ENCODE data around the gene C4B. TPM values are rescaled to one million over a fixed set of nuclear protein-coding genes. Genes with fewer than 3 reads are reported as not detected.

Gene C4B
- total and polyA plus RNA-seq, 2 donors: 47.4 to 262 TPM

DNA sequence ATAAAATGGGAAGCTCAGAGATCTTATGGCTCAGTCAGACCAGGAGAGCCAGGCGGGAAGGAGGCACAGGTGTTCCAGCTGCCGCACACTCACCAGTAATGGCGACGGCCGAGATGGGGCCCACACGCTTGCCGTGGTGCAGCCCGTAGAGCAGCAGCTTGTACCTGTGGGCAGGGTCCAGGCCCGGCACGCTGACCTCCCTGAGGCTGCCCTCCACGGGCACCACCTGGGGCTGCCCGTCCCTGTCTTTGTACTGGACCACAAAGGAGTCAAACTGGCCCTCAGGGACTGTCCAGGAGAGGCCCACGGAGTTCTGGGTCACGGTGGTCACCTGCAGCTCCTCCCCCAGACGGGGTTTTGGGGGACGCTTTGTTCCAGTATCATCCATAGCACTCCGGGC, 54.9 kb downstream of the C4B start:
- Histone ChIP-seq H3K27ac (ENCODE audit: low read depth in 1 of 2, low read length in 1 of 2) (no peak overlapping the region), H3K36me3 (ENCODE audit: control insufficient read depth in 2 of 2, insufficient read depth in 2 of 2, low read length in 1 of 2) (no peaks in the 10 kb centered on the region), H3K27me3 (ENCODE audit: control insufficient read depth in 2 of 2, insufficient read depth in 1 of 2, low read length in 1 of 2) (peaks cover 0 to 11% of the 10 kb centered on the region in 2 donors), H3K9me3 (ENCODE audit: control insufficient read depth in 2 of 2, insufficient read depth in 1 of 2, low read length in 1 of 2) (no peaks in the 10 kb centered on the region), H3K4me1 (ENCODE audit: control insufficient read depth in 2 of 2, insufficient read depth in 2 of 2, low read length in 2 of 2) (no peaks in the 10 kb centered on the region), H3K4me3 (ENCODE audit: low read length in 2 of 2) (no peak overlapping the region)
- DNase-seq (ENCODE audit: low read depth in 6 of 9, low spot score in 9 of 9): no peak
- 96% methylated on average over 17 of the region's 17 CpGs for WGBS

DNA sequence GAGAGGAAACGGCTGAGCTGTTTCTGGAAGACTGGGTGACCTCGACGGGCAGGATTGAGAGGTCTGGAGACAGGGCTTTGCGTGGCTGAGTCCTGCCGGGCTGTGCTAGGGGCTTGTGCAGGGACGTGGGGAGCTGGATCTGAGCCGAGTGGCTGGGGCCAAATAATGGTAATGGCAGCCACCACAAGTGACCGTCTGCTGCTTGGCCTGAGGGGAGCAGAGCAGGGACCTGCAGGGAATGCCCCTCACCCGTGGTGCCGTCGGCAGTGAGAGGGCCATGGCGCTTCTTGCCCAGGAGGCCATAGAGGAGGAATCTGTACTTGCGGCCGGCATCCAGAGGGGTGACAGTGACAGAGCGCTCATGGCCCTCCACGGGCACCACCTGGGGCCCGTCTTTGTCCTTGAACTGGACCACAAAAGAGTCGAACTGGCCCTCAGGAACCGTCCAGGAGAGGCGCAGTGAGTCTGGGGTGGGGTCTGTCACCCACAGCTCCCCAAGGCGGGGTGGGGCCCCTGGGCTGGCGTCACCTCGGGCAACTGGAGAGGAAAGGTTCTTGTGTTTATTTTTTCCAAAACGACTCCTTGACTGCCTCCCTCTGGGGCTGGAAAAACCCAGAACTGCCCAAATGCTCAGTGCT, 55.4 kb downstream of the C4B start:
- 93% methylated on average over 24 of the region's 24 CpGs for WGBS
- H3K27ac ChIP-seq (ENCODE audit: low read depth in 1 of 2, low read length in 1 of 2): no peak overlapping the region
- H3K36me3 ChIP-seq (ENCODE audit: control insufficient read depth in 2 of 2, insufficient read depth in 2 of 2, low read length in 1 of 2): no peaks in the 10 kb centered on the region
- no peak for DNase-seq (ENCODE audit: low read depth in 6 of 9, low spot score in 9 of 9)
- no peaks in the 10 kb centered on the region for H3K4me1 ChIP-seq (ENCODE audit: control insufficient read depth in 2 of 2, insufficient read depth in 2 of 2, low read length in 2 of 2)
- no peak overlapping the region for H3K4me3 ChIP-seq (ENCODE audit: low read length in 2 of 2)
- no peaks in the 10 kb centered on the region for H3K9me3 ChIP-seq (ENCODE audit: control insufficient read depth in 2 of 2, insufficient read depth in 1 of 2, low read length in 1 of 2)
- peaks cover 0 to 11% of the 10 kb centered on the region in 2 donors for H3K27me3 ChIP-seq (ENCODE audit: control insufficient read depth in 2 of 2, insufficient read depth in 1 of 2, low read length in 1 of 2)

- no peak for DNase-seq (ENCODE audit: low read depth in 6 of 9, low spot score in 9 of 9)
- no peak overlapping the region for H3K27ac ChIP-seq (ENCODE audit: low read depth in 1 of 2, low read length in 1 of 2)
- H3K27me3 ChIP-seq (ENCODE audit: control insufficient read depth in 2 of 2, insufficient read depth in 1 of 2, low read length in 1 of 2): peaks cover 0 to 11% of the 10 kb centered on the region in 2 donors
- no peaks in the 10 kb centered on the region for H3K9me3 ChIP-seq (ENCODE audit: control insufficient read depth in 2 of 2, insufficient read depth in 1 of 2, low read length in 1 of 2)
- no peak overlapping the region for H3K4me3 ChIP-seq (ENCODE audit: low read length in 2 of 2)
- WGBS: 92% methylated on average over 16 of the region's 16 CpGs
- no peaks in the 10 kb centered on the region for H3K4me1 ChIP-seq (ENCODE audit: control insufficient read depth in 2 of 2, insufficient read depth in 2 of 2, low read length in 2 of 2)
- no peaks in the 10 kb centered on the region for H3K36me3 ChIP-seq (ENCODE audit: control insufficient read depth in 2 of 2, insufficient read depth in 2 of 2, low read length in 1 of 2)
These were observed 56.4 kb downstream of the C4B start for GRCh38 chr6:32070814-32071543.

GRCh38 chr6:32073101-32073500, 58.5 kb downstream of the C4B start:
- peaks cover 0 to 17% of the 10 kb centered on the region in 2 donors for H3K27me3 ChIP-seq (ENCODE audit: control insufficient read depth in 2 of 2, insufficient read depth in 1 of 2, low read length in 1 of 2)
- no peaks in the 10 kb centered on the region for H3K4me1 ChIP-seq (ENCODE audit: control insufficient read depth in 2 of 2, insufficient read depth in 2 of 2, low read length in 2 of 2)
- H3K36me3 ChIP-seq (ENCODE audit: control insufficient read depth in 2 of 2, insufficient read depth in 2 of 2, low read length in 1 of 2): no peaks in the 10 kb centered on the region
- no peaks in the 10 kb centered on the region for H3K9me3 ChIP-seq (ENCODE audit: control insufficient read depth in 2 of 2, insufficient read depth in 1 of 2, low read length in 1 of 2)
- no peak overlapping the region for H3K27ac ChIP-seq (ENCODE audit: low read depth in 1 of 2, low read length in 1 of 2)
- no peak overlapping the region for H3K4me3 ChIP-seq (ENCODE audit: low read length in 2 of 2)
- 90% methylated on average over 3 of the region's 3 CpGs for WGBS
- DNase-seq (ENCODE audit: low read depth in 6 of 9, low spot score in 9 of 9): no peak

DNA sequence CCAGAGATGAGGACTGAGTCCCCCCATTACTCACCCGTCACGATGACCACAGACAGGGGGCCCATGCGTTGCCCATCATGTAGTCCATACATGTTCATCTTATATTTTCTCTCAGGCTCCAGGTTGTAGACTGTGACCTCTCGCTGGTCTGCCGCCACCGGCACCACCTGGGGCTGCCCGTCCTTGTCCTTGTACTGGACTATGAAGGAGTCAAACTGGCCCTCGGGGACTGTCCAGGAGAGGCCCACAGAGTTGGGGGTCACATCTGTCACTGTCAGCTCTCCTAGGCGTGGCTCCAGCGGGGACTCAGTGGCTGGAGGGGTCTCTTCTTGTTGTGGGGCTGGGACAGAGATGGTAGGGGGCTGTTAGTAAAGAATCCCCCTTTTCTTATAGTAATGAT, 59.0 kb downstream of the C4B start:
- Histone ChIP-seq H3K4me1 (ENCODE audit: control insufficient read depth in 2 of 2, insufficient read depth in 2 of 2, low read length in 2 of 2) (no peaks in the 10 kb centered on the region), H3K36me3 (ENCODE audit: control insufficient read depth in 2 of 2, insufficient read depth in 2 of 2, low read length in 1 of 2) (no peaks in the 10 kb centered on the region), H3K9me3 (ENCODE audit: control insufficient read depth in 2 of 2, insufficient read depth in 1 of 2, low read length in 1 of 2) (no peaks in the 10 kb centered on the region), H3K27ac (ENCODE audit: low read depth in 1 of 2, low read length in 1 of 2) (no peak overlapping the region), H3K4me3 (ENCODE audit: low read length in 2 of 2) (no peak overlapping the region), H3K27me3 (ENCODE audit: control insufficient read depth in 2 of 2, insufficient read depth in 1 of 2, low read length in 1 of 2) (peaks cover 0 to 17% of the 10 kb centered on the region in 2 donors)
- WGBS: 97% methylated on average over 10 of the region's 10 CpGs
- no peak for DNase-seq (ENCODE audit: low read depth in 6 of 9, low spot score in 9 of 9)

GRCh38 chr6:32074996-32075532, 60.5 kb downstream of the C4B start:
- Histone ChIP-seq H3K27ac (ENCODE audit: low read depth in 1 of 2, low read length in 1 of 2) (no peak overlapping the region), H3K4me3 (ENCODE audit: low read length in 2 of 2) (no peak overlapping the region), H3K27me3 (ENCODE audit: control insufficient read depth in 2 of 2, insufficient read depth in 1 of 2, low read length in 1 of 2) (peaks cover 0 to 19% of the 10 kb centered on the region in 2 donors), H3K4me1 (ENCODE audit: control insufficient read depth in 2 of 2, insufficient read depth in 2 of 2, low read length in 2 of 2) (no peaks in the 10 kb centered on the region), H3K9me3 (ENCODE audit: control insufficient read depth in 2 of 2, insufficient read depth in 1 of 2, low read length in 1 of 2) (no peaks in the 10 kb centered on the region), H3K36me3 (ENCODE audit: control insufficient read depth in 2 of 2, insufficient read depth in 2 of 2, low read length in 1 of 2) (no peaks in the 10 kb centered on the region)
- DNase-seq (ENCODE audit: low read depth in 6 of 9, low spot score in 9 of 9): no peak
- WGBS: 94% methylated on average over 8 of the region's 8 CpGs

GRCh38 chr6:32075781-32076180, 61.2 kb downstream of the C4B start:
- H3K27ac ChIP-seq (ENCODE audit: low read depth in 1 of 2, low read length in 1 of 2): no peak overlapping the region
- WGBS: 94% methylated on average over 3 of the region's 3 CpGs

DNA sequence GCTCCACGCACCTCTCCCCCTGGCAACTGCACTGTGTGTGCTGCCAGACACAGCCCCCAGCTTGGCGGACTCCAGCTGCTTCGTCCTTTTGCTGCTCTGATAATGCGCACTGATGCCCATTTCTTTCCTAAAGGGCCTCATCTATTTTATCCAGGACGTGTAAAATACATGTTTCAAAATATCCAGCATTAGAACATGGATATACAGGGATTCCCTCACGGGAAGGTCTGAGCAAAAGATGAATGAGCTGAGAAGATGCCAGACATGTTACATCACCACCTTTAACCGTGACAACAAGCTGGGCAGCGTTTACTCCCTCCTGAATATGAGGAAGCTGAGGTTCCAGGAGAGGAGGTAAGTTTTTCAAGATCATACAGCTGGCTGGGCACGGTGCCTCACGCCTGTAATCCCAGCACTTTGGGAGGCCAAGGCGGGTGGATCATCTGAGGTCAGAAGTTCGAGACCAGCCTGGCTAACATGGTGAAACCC, 61.8 kb downstream of the C4B start:
- DNase-seq (ENCODE audit: low read depth in 6 of 9, low spot score in 9 of 9): no peak
- Histone ChIP-seq H3K4me3 (ENCODE audit: low read length in 2 of 2) (no peak overlapping the region), H3K9me3 (ENCODE audit: control insufficient read depth in 2 of 2, insufficient read depth in 1 of 2, low read length in 1 of 2) (no peaks in the 10 kb centered on the region), H3K36me3 (ENCODE audit: control insufficient read depth in 2 of 2, insufficient read depth in 2 of 2, low read length in 1 of 2) (no peaks in the 10 kb centered on the region), H3K27ac (ENCODE audit: low read depth in 1 of 2, low read length in 1 of 2) (no peak overlapping the region), H3K4me1 (ENCODE audit: control insufficient read depth in 2 of 2, insufficient read depth in 2 of 2, low read length in 2 of 2) (no peaks in the 10 kb centered on the region), H3K27me3 (ENCODE audit: control insufficient read depth in 2 of 2, insufficient read depth in 1 of 2, low read length in 1 of 2) (peaks cover 0 to 18% of the 10 kb centered on the region in 2 donors)
- 77% methylated on average over 12 of the region's 12 CpGs for WGBS

More at GRCh38 chr6:32075781-32076180, 61.2 kb downstream of the C4B start:
- H3K4me3 ChIP-seq (ENCODE audit: low read length in 2 of 2): no peak overlapping the region
- H3K9me3 ChIP-seq (ENCODE audit: control insufficient read depth in 2 of 2, insufficient read depth in 1 of 2, low read length in 1 of 2): no peaks in the 10 kb centered on the region
- H3K27me3 ChIP-seq (ENCODE audit: control insufficient read depth in 2 of 2, insufficient read depth in 1 of 2, low read length in 1 of 2): peaks cover 0 to 17% of the 10 kb centered on the region in 2 donors
- DNase-seq (ENCODE audit: low read depth in 6 of 9, low spot score in 9 of 9): no peak
- H3K36me3 ChIP-seq (ENCODE audit: control insufficient read depth in 2 of 2, insufficient read depth in 2 of 2, low read length in 1 of 2): no peaks in the 10 kb centered on the region
- H3K4me1 ChIP-seq (ENCODE audit: control insufficient read depth in 2 of 2, insufficient read depth in 2 of 2, low read length in 2 of 2): no peaks in the 10 kb centered on the region

GRCh38 chr6:32079566-32080290, 65.1 kb downstream of the C4B start:
- Histone ChIP-seq H3K36me3 (ENCODE audit: control insufficient read depth in 2 of 2, insufficient read depth in 2 of 2, low read length in 1 of 2) (no peaks in the 10 kb centered on the region), H3K27me3 (ENCODE audit: control insufficient read depth in 2 of 2, insufficient read depth in 1 of 2, low read length in 1 of 2) (peaks cover 0 to 44% of the 10 kb centered on the region in 2 donors), H3K27ac (ENCODE audit: low read depth in 1 of 2, low read length in 1 of 2) (no peak overlapping the region), H3K4me1 (ENCODE audit: control insufficient read depth in 2 of 2, insufficient read depth in 2 of 2, low read length in 2 of 2) (no peaks in the 10 kb centered on the region), H3K9me3 (ENCODE audit: control insufficient read depth in 2 of 2, insufficient read depth in 1 of 2, low read length in 1 of 2) (no peaks in the 10 kb centered on the region), H3K4me3 (ENCODE audit: low read length in 2 of 2) (no peak overlapping the region)
- 77% methylated on average over 7 of the region's 7 CpGs for WGBS
- no peak for DNase-seq (ENCODE audit: low read depth in 6 of 9, low spot score in 9 of 9)
